K562 (cell line): ENCODE results near the gene ARHGAP28. TPM values are rescaled to one million over a fixed set of nuclear protein-coding genes. Genes with fewer than 3 reads are reported as not detected.

ENCODE experiments used
- ATF7 ChIP-seq: fragments of 450-650 bp; IDR thresholded peaks from 2 replicates; pipeline ENCODE4 v1.7.1; 2014; ENCODE audit warnings: mild to moderate bottlenecking, moderate library complexity
- BMI1 ChIP-seq: fragments of 150-350 bp; IDR thresholded peaks from 2 replicates; pipeline ENCODE4 v1.6.1; 2014; ENCODE audit warnings: low read length
- ESRRB ChIP-seq: fragments of 250-450 bp; sonication (Bioruptor Pico); IDR thresholded peaks from 2 replicates; pipeline ENCODE4 v1.5.0; 2020; ENCODE audit warnings: mild to moderate bottlenecking, moderate library complexity, borderline replicate concordance
- HDAC2 ChIP-seq: fragments of 450-650 bp; IDR thresholded peaks from 2 replicates; pipeline ENCODE4 v1.6.1; 2016; ENCODE audit warnings: mild to moderate bottlenecking
- KLF6 ChIP-seq: fragments of 250-450 bp; sonication (Bioruptor Pico); IDR thresholded peaks from 2 replicates; pipeline ENCODE4 v1.4.0; 2020; ENCODE audit warnings: mild to moderate bottlenecking, moderate library complexity, borderline replicate concordance
- MAFF ChIP-seq: IDR thresholded peaks from 2 replicates; pipeline ENCODE4 v1.6.1; 2012; ENCODE audit warnings: low read length, improper control_type of control experiment
- MAFK ChIP-seq: IDR thresholded peaks from 2 replicates; pipeline ENCODE4 v1.6.1; 2011; ENCODE audit warnings: low read length, improper control_type of control experiment
- NBN ChIP-seq: fragments of 450-650 bp; IDR thresholded peaks from 2 replicates; pipeline ENCODE4 v1.6.1; 2016; ENCODE audit warnings: low read depth, mild to moderate bottlenecking
- PTRF ChIP-seq: fragments of 450-650 bp; IDR thresholded peaks from 2 replicates; pipeline ENCODE4 v1.6.1; 2016; ENCODE audit warnings: mild to moderate bottlenecking, missing genetic modification characterization, missing compliant biosample characterization
- RAD51 ChIP-seq: fragments of 450-650 bp; IDR thresholded peaks from 2 replicates; pipeline ENCODE4 v1.7.1; 2016; ENCODE audit warnings: low read depth, mild to moderate bottlenecking, borderline replicate concordance
- SMARCC2 ChIP-seq: fragments of 450-650 bp; IDR thresholded peaks from 2 replicates; pipeline ENCODE4 v1.6.1; 2017; ENCODE audit warnings: antibody characterized with exemption, moderate library complexity, mild to moderate bottlenecking, low read depth
- TCF7 ChIP-seq: sonication (generic); IDR thresholded peaks from 2 replicates; pipeline ENCODE4 v1.6.1; 2016; ENCODE audit warnings: antibody characterized with exemption, borderline replicate concordance
- ZC3H8 ChIP-seq: fragments of 450-650 bp; IDR thresholded peaks from 2 replicates; pipeline ENCODE4 v1.6.1; 2017
- ZNF431 ChIP-seq: sonication (generic); formaldehyde crosslinking; IDR thresholded peaks from 2 replicates; pipeline ENCODE4 v1.8.0; 2022; ENCODE audit warnings: mild to moderate bottlenecking, missing genetic modification reagents
- ZNF780A ChIP-seq: fragments of 250-450 bp; sonication (Bioruptor Pico); IDR thresholded peaks from 2 replicates; pipeline ENCODE4 v1.5.0; 2021; ENCODE audit warnings: mild to moderate bottlenecking
- ZSCAN29 ChIP-seq: fragments of 450-650 bp; IDR thresholded peaks from 2 replicates; pipeline ENCODE4 v1.6.1; 2017
- polyA plus RNA-seq, 8 experiments: library from polyadenylated mRNA; depleted of rRNA in 4 of 8; stranded (reverse) in 5 of 8; unstranded in 3 of 8; fragments of >200 nt; fragmentation: Nextera tagmentation in 2 of 8; fragmentation: Illumina TruSeq in 1 of 8; extraction: Ambion mirVana in 2 of 8; extraction: Trizol in 1 of 8; gene quantifications; 2 replicates each; pipeline versions ENCODE4 v1.2.1 to v1.2.3, GENCODE V29; 2011 to 2014; ENCODE audit warnings: inconsistent platforms in 1 of 8, missing spikeins in 1 of 8
- total RNA-seq, 7 experiments: library from RNA; depleted of rRNA in 6 of 7; stranded (reverse); fragments of >200 nt in 6 of 7; fragmentation: Illumina TruSeq in 2 of 7; extraction: Trizol in 2 of 7; gene quantifications; 2 replicates each; pipeline versions ENCODE4 v1.2.1 to v1.2.3, GENCODE V29; 2011 to 2021; ENCODE audit warnings: low replicate concordance in 1 of 7
- TF ChIP-seq, protein P1 (sequence below): fragments of 450-650 bp; IDR thresholded peaks from 2 replicates; pipeline ENCODE4 v1.6.1; 2017; ENCODE audit warnings: antibody characterized with exemption
- TF ChIP-seq, protein P2 (sequence below): fragments of 450-650 bp; IDR thresholded peaks from 2 replicates; pipeline ENCODE4 v1.6.1; 2016; ENCODE audit warnings: antibody characterized with exemption
- TF ChIP-seq, protein P3 (sequence below): fragments of 450-650 bp; IDR thresholded peaks from 2 replicates; pipeline ENCODE4 v1.6.1; 2016; ENCODE audit warnings: borderline replicate concordance
- TF ChIP-seq, protein P4 (sequence below): fragments of 450-650 bp; IDR thresholded peaks from one replicate; pipeline ENCODE4 v1.6.1; 2018; ENCODE audit warnings: mild to moderate bottlenecking, moderate library complexity; ENCODE audit not compliant: partially characterized antibody
- TF ChIP-seq, protein P5 (sequence below): fragments of 250-450 bp; sonication (Bioruptor Pico); IDR thresholded peaks from 2 replicates; pipeline ENCODE4 v1.4.0; 2020; ENCODE audit warnings: mild to moderate bottlenecking

ARHGAP28 gene
- total and polyA plus RNA-seq, 9 of the 15 experiments (the other 6 are each of a cell fraction or from before 2014, with no cell fraction given) = 0.93 to 5.9 (median 5.0) TPM

DNA sequence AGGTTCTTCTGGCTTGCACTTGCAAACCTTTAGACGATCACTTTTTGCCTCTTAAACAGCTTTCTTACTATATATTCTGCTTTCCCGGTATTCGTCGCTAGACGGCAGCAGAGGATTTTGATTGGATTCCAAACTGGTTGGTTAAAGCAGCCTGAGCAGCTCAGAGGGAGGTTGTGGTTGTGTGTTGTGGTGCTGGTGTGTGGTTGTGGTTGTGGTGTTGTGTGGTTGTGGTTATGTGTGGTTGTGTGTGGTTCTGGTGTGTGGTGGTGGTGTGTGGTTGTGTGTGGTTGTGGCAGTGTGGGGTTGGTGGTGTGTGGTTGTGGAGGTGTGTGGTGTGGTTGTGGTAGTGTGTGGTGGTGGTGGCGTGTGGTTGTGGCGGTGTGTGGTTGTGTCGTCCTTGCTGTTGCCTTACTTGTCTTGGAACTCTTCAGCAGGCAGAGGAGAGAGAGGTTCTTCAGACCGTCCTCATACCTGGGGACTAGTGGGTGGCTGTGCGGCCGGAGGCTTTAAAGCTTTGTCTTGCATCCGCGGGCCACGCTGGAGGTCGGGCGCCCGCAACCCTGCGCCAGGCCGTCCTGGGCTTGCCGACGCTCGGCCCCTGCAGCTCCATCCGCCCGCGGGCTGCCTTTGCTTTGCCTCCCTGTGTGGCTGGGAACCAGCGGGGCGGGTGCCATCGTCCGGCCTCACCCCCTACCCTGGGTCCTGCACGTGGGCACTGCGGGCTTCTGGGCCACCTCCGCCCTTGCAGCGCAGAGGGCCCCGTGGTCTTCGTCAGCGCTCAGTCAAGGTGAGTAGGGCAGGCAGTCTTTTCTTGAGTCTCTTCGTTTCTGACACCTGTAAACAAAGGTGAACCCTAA is 190.8 kb downstream of the ARHGAP28 start (continued):
- TF ChIP-seq, protein P1, sequence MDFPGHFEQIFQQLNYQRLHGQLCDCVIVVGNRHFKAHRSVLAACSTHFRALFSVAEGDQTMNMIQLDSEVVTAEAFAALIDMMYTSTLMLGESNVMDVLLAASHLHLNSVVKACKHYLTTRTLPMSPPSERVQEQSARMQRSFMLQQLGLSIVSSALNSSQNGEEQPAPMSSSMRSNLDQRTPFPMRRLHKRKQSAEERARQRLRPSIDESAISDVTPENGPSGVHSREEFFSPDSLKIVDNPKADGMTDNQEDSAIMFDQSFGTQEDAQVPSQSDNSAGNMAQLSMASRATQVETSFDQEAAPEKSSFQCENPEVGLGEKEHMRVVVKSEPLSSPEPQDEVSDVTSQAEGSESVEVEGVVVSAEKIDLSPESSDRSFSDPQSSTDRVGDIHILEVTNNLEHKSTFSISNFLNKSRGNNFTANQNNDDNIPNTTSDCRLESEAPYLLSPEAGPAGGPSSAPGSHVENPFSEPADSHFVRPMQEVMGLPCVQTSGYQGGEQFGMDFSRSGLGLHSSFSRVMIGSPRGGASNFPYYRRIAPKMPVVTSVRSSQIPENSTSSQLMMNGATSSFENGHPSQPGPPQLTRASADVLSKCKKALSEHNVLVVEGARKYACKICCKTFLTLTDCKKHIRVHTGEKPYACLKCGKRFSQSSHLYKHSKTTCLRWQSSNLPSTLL = peak; percentile 43; the same call in 1 of the 2 replicates
- no peak for TF ChIP-seq PTRF (tag)
- TF ChIP-seq BMI1 = no peak
- no peak for TF ChIP-seq ZSCAN29
- no peak for TF ChIP-seq ESRRB
- TF ChIP-seq, protein P2, sequence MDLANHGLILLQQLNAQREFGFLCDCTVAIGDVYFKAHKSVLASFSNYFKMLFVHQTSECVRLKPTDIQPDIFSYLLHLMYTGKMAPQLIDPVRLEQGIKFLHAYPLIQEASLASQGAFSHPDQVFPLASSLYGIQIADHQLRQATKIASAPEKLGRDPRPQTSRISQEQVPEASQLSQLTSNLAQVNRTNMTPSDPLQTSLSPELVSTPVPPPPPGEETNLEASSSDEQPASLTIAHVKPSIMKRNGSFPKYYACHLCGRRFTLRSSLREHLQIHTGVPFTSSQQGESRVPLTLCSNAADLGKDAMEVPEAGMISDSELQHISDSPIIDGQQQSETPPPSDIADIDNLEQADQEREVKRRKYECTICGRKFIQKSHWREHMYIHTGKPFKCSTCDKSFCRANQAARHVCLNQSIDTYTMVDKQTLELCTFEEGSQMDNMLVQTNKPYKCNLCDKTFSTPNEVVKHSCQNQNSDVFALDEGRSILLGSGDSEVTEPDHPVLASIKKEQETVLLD = 0 out of 2 replicates have a peak, but pooled peaks have one; percentile 25
- TF ChIP-seq, protein P3, sequence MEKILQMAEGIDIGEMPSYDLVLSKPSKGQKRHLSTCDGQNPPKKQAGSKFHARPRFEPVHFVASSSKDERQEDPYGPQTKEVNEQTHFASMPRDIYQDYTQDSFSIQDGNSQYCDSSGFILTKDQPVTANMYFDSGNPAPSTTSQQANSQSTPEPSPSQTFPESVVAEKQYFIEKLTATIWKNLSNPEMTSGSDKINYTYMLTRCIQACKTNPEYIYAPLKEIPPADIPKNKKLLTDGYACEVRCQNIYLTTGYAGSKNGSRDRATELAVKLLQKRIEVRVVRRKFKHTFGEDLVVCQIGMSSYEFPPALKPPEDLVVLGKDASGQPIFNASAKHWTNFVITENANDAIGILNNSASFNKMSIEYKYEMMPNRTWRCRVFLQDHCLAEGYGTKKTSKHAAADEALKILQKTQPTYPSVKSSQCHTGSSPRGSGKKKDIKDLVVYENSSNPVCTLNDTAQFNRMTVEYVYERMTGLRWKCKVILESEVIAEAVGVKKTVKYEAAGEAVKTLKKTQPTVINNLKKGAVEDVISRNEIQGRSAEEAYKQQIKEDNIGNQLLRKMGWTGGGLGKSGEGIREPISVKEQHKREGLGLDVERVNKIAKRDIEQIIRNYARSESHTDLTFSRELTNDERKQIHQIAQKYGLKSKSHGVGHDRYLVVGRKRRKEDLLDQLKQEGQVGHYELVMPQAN = peak; percentile 43; the same call in 1 of the 2 replicates
- no peak for TF ChIP-seq TCF7
- TF ChIP-seq ATF7 = no peak
- peak; percentile 65; the same call in 1 of the 2 replicates for TF ChIP-seq ZC3H8
- TF ChIP-seq, protein P4, sequence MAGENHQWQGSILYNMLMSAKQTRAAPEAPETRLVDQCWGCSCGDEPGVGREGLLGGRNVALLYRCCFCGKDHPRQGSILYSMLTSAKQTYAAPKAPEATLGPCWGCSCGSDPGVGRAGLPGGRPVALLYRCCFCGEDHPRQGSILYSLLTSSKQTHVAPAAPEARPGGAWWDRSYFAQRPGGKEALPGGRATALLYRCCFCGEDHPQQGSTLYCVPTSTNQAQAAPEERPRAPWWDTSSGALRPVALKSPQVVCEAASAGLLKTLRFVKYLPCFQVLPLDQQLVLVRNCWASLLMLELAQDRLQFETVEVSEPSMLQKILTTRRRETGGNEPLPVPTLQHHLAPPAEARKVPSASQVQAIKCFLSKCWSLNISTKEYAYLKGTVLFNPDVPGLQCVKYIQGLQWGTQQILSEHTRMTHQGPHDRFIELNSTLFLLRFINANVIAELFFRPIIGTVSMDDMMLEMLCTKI = no peak
- no peak for TF ChIP-seq ZNF431 (CRISPR knock-in tag)
- no peak for TF ChIP-seq MAFF
- peak; percentile 59; the same call in 1 of the 2 replicates for TF ChIP-seq NBN
- TF ChIP-seq RAD51 = no peak
- no peak for TF ChIP-seq ZNF780A
- no peak for TF ChIP-seq HDAC2
- 0 out of 2 replicates have a peak, but pooled peaks have one; percentile 3 for TF ChIP-seq MAFK
- no peak for TF ChIP-seq KLF6 (CRISPR knock-in tag)
- no peak for TF ChIP-seq SMARCC2
- TF ChIP-seq, protein P5, sequence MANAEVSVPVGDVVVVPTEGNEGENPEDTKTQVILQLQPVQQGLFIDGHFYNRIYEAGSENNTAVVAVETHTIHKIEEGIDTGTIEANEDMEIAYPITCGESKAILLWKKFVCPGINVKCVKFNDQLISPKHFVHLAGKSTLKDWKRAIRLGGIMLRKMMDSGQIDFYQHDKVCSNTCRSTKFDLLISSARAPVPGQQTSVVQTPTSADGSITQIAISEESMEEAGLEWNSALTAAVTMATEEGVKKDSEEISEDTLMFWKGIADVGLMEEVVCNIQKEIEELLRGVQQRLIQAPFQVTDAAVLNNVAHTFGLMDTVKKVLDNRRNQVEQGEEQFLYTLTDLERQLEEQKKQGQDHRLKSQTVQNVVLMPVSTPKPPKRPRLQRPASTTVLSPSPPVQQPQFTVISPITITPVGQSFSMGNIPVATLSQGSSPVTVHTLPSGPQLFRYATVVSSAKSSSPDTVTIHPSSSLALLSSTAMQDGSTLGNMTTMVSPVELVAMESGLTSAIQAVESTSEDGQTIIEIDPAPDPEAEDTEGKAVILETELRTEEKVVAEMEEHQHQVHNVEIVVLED (CRISPR knock-in tag) = no peak
